DND-41 (cell line): ENCODE results near the gene DOCK7.

Experiments used
- ATAC-seq: fragments of 200-7000 bp; cut with Tn5 transposase; 3 replicates; pipeline ENCODE4 v1.9.1; 2021; ENCODE audit warnings: low read depth; ENCODE audit not compliant: insufficient read depth
- DNase-seq: peaks from one replicate; pipeline ENCODE4 v3.0.0-alpha.2; 2020
- H2AFZ ChIP-seq: 2 replicates; pipeline ENCODE4 v1.6.0; 2012; ENCODE audit warnings: low read depth, low read length
- H3K27ac ChIP-seq: 2 replicates; pipeline ENCODE4 v1.5.1; 2012; ENCODE audit warnings: low read length, inconsistent platforms
- H3K27me3 ChIP-seq: fragments of 200-600 bp; sonication (generic); 2 replicates; pipeline ENCODE4 v1.6.0; 2012; ENCODE audit warnings: low read length, mild to moderate bottlenecking, inconsistent platforms; ENCODE audit not compliant: insufficient read depth, poor library complexity
- H3K36me3 ChIP-seq: 2 replicates; pipeline ENCODE4 v1.5.1; 2012; ENCODE audit warnings: low read length, inconsistent platforms; ENCODE audit not compliant: insufficient read depth
- H3K4me1 ChIP-seq: 2 replicates; pipeline ENCODE4 v1.5.1; 2012; ENCODE audit warnings: mild to moderate bottlenecking, low read length; ENCODE audit not compliant: insufficient read depth
- H3K4me2 ChIP-seq: 2 replicates; pipeline ENCODE4 v1.6.0; 2012; ENCODE audit warnings: mild to moderate bottlenecking, moderate library complexity, low read length, inconsistent platforms; ENCODE audit not compliant: insufficient read depth
- H3K4me3 ChIP-seq, 2 experiments: fragments of 200-600 bp in 1 of 2; shearing (Covaris generic) in 1 of 2; 2 replicates each; pipeline ENCODE4 v1.5.1; 2012 to 2016; ENCODE audit warnings: inconsistent platforms in 2 of 2, low read length in 2 of 2, mild to moderate bottlenecking in 2 of 2, low read depth in 1 of 2, moderate library complexity in 1 of 2
- H3K79me2 ChIP-seq: 2 replicates; pipeline ENCODE4 v1.6.0; 2012; ENCODE audit warnings: low read length, inconsistent platforms; ENCODE audit not compliant: insufficient read depth
- H3K9ac ChIP-seq: 2 replicates; pipeline ENCODE4 v1.6.0; 2012; ENCODE audit warnings: low read depth, mild to moderate bottlenecking, inconsistent platforms, low read length, moderate library complexity
- H3K9me3 ChIP-seq: 2 replicates; pipeline ENCODE4 v1.5.1; 2012; ENCODE audit warnings: low read length, moderate library complexity, mild to moderate bottlenecking, inconsistent platforms; ENCODE audit not compliant: insufficient read depth, severe bottlenecking
- H4K20me1 ChIP-seq: 2 replicates; pipeline ENCODE4 v1.6.0; 2012; ENCODE audit warnings: low read length; ENCODE audit not compliant: insufficient read depth
- CTCF ChIP-seq: IDR thresholded peaks from 2 replicates; pipeline ENCODE4 v1.5.1; 2012; ENCODE audit warnings: borderline replicate concordance, low read length, moderate library complexity, mild to moderate bottlenecking; ENCODE audit not compliant: poor library complexity, severe bottlenecking; ENCODE audit errors: extremely low read depth
- EZH2 ChIP-seq: IDR thresholded peaks from 3 replicates; pipeline ENCODE4 v1.6.1; 2012; ENCODE audit warnings: borderline replicate concordance, low read depth, mild to moderate bottlenecking, moderate library complexity, low read length, inconsistent platforms; ENCODE audit not compliant: severe bottlenecking

The DOCK7 gene

GRCh38 chr1:62434618-62435001 lies 253.6 kb downstream of the DOCK7 start:
- Histone ChIP-seq H3K4me1 (peaks cover 18% of the 10 kb centered on the region), H3K27ac (no peak overlapping the region), H3K4me2 (no peak overlapping the region), H3K36me3 (no peaks in the 10 kb centered on the region; the same call in 1 of the 2 replicates), H4K20me1 (peaks cover 17% of the 10 kb centered on the region), H3K9ac (no peak overlapping the region), H3K9me3 (no peaks in the 10 kb centered on the region), H3K27me3 (peaks cover 2% of the 10 kb centered on the region), H3K4me3 (peak overlapping the region in 1 of 2 experiments; percentile 74; a peak in 1 of 4 replicates), H3K79me2 (peaks cover 37% of the 10 kb centered on the region), H2AFZ (no peak overlapping the region)
- ATAC-seq: no peak
- TF ChIP-seq EZH2: no peak
- no peak for TF ChIP-seq CTCF
- no peak for DNase-seq

GRCh38 chr1:62433861-62434617 lies 254.1 kb downstream of the DOCK7 start:
- H2AFZ ChIP-seq: no peak overlapping the region
- no peak overlapping the region for H3K4me3 ChIP-seq
- no peak overlapping the region for H3K27ac ChIP-seq
- H3K79me2 ChIP-seq: peaks cover 31% of the 10 kb centered on the region
- ATAC-seq (no peak), DNase-seq (no peak)
- H3K9ac ChIP-seq: no peak overlapping the region
- no peak overlapping the region for H3K4me2 ChIP-seq
- TF ChIP-seq EZH2: no peak
- TF ChIP-seq CTCF: peak; percentile 33
- H4K20me1 ChIP-seq: peaks cover 14% of the 10 kb centered on the region
- peaks cover 2% of the 10 kb centered on the region for H3K27me3 ChIP-seq
- H3K4me1 ChIP-seq: peaks cover 13% of the 10 kb centered on the region
- H3K36me3 ChIP-seq: no peaks in the 10 kb centered on the region; the same call in 1 of the 2 replicates
- no peaks in the 10 kb centered on the region for H3K9me3 ChIP-seq

GRCh38 chr1:62429581-62429980 lies 258.6 kb downstream of the DOCK7 start:
- H3K9ac ChIP-seq: no peak overlapping the region
- H3K4me3 ChIP-seq: no peak overlapping the region
- no peaks in the 10 kb centered on the region for H3K9me3 ChIP-seq
- H3K79me2 ChIP-seq: no peaks in the 10 kb centered on the region
- no peak overlapping the region for H2AFZ ChIP-seq
- H3K4me1 ChIP-seq: no peaks in the 10 kb centered on the region; the same call in 1 of the 2 replicates
- no peaks in the 10 kb centered on the region for H4K20me1 ChIP-seq
- no peak for ATAC-seq
- H3K27ac ChIP-seq: no peak overlapping the region
- H3K4me2 ChIP-seq: no peak overlapping the region
- no peak for DNase-seq
- peaks cover 2% of the 10 kb centered on the region for H3K27me3 ChIP-seq
- TF ChIP-seq EZH2: no peak
- no peaks in the 10 kb centered on the region for H3K36me3 ChIP-seq

- no peaks in the 10 kb centered on the region for H3K36me3 ChIP-seq
- H3K4me3 ChIP-seq: no peak overlapping the region
- H3K27ac ChIP-seq: no peak overlapping the region
- H3K4me1 ChIP-seq: no peaks in the 10 kb centered on the region
- ATAC-seq (no peak), DNase-seq (no peak)
- H3K4me2 ChIP-seq: no peak overlapping the region
- no peaks in the 10 kb centered on the region for H3K79me2 ChIP-seq
- no peak overlapping the region for H3K9ac ChIP-seq
- H3K9me3 ChIP-seq: no peaks in the 10 kb centered on the region
- peaks cover 2% of the 10 kb centered on the region for H3K27me3 ChIP-seq
- H2AFZ ChIP-seq: no peak overlapping the region
- H4K20me1 ChIP-seq: no peaks in the 10 kb centered on the region
- TF ChIP-seq CTCF (no peak), EZH2 (no peak)
Measured at GRCh38 chr1:62428351-62428750, 259.8 kb downstream of the DOCK7 start.
